Endothelial cell of umbilical vein (primary cell): ENCODE results near the gene ZNF730. TPM values are rescaled to one million over a fixed set of nuclear protein-coding genes. Genes with fewer than 3 reads are reported as not detected.

ENCODE experiments used
- BruUV-seq: library from RNA; stranded (reverse); fragments of 400-500 nt; replicated peaks from 2 replicates; lab custom pipeline; 2021; lab: Mats Ljungman, UMichigan
- CTCF ChIA-PET: fragments of 300-600, 350-600 bp; sonication (Branson Sonifier 250); formaldehyde crosslinking; loops from one replicate; lab custom pipeline; 2021; ENCODE audit warnings: antibody characterized with exemption, inconsistent platforms; lab: Charles Lee
- POLR2A ChIA-PET: fragments of 300-600, 350-600 bp; sonication (Branson Sonifier 250); formaldehyde crosslinking; loops from one replicate; lab custom pipeline; 2021; ENCODE audit warnings: antibody characterized with exemption, inconsistent platforms; lab: Charles Lee
- DNase-seq: peaks from one replicate; pipeline ENCODE4 v3.0.0-alpha.2; 2011; ENCODE audit warnings: low read depth, low spot score
- FAIRE-seq: peaks from 2 replicates; lab custom pipeline; 2011; peaks lifted over from hg19 to GRCh38; lab: Jason Lieb, UNC
- H2AFZ ChIP-seq: 2 replicates; pipeline ENCODE4 v1.6.0; 2012; ENCODE audit warnings: low read depth, low read length, control low read depth, inconsistent platforms
- H3K27ac ChIP-seq: 2 replicates; pipeline ENCODE4 v1.5.1; 2011; ENCODE audit warnings: low read depth, mild to moderate bottlenecking, control low read depth, low read length, moderate library complexity; ENCODE audit not compliant: insufficient read depth
- H3K27me3 ChIP-seq, 2 experiments: 2 replicates each; pipeline versions ENCODE4 v1.6.0 to v1.6.1; 2011; ENCODE audit warnings: low read length in 2 of 2, mixed read lengths in 1 of 2; ENCODE audit not compliant: control insufficient read depth in 2 of 2, insufficient read depth in 2 of 2
- H3K36me3 ChIP-seq, 2 experiments: 2 replicates in 1 of 2; 3 replicates in 1 of 2; pipeline ENCODE4 v1.5.1; 2011; ENCODE audit warnings: low read length in 2 of 2, mild to moderate bottlenecking in 1 of 2, moderate library complexity in 1 of 2; ENCODE audit not compliant: control insufficient read depth in 2 of 2, insufficient read depth in 2 of 2; ENCODE audit errors: extremely low read depth in 1 of 2
- H3K4me1 ChIP-seq: 3 replicates; pipeline ENCODE4 v1.5.1; 2011; ENCODE audit warnings: mild to moderate bottlenecking, low read length; ENCODE audit not compliant: control insufficient read depth, insufficient read depth; ENCODE audit errors: extremely low read depth
- H3K4me2 ChIP-seq: 2 replicates; pipeline ENCODE4 v1.6.1; 2011; ENCODE audit warnings: low read length, control low read depth, mixed read lengths; ENCODE audit not compliant: insufficient read depth
- H3K4me3 ChIP-seq, 3 experiments: fragments of 200-600 bp in 1 of 3; sonication (generic), shearing (Covaris generic) in 1 of 3; replicated peaks in 1 of 3; 2 replicates each; pipeline ENCODE4 v1.5.1; 2011 to 2016; ENCODE audit warnings: control low read depth in 3 of 3, low read length in 3 of 3, mild to moderate bottlenecking in 2 of 3, inconsistent platforms in 1 of 3, low read depth in 1 of 3, moderate library complexity in 1 of 3; ENCODE audit not compliant: insufficient read depth in 1 of 3
- H3K79me2 ChIP-seq: 2 replicates; pipeline ENCODE4 v1.6.0; 2012; ENCODE audit warnings: low read length, inconsistent platforms; ENCODE audit not compliant: control insufficient read depth, insufficient read depth
- H3K9ac ChIP-seq: replicated peaks from 2 replicates; pipeline ENCODE3; 2011; ENCODE audit warnings: low read length, control low read depth; ENCODE audit not compliant: insufficient read depth; ENCODE audit errors: extremely low read depth
- H3K9me1 ChIP-seq: replicated peaks from 3 replicates; pipeline ENCODE4 v1.6.0; 2011; ENCODE audit warnings: mild to moderate bottlenecking, low read length; ENCODE audit not compliant: control insufficient read depth, insufficient read depth; ENCODE audit errors: extremely low read depth
- H3K9me3 ChIP-seq: replicated peaks from 2 replicates; pipeline ENCODE4 v1.5.1; 2012; ENCODE audit warnings: low read length, inconsistent platforms; ENCODE audit not compliant: control insufficient read depth, insufficient read depth
- H4K20me1 ChIP-seq: replicated peaks from 2 replicates; pipeline ENCODE3; 2011; ENCODE audit warnings: mild to moderate bottlenecking, low read length; ENCODE audit not compliant: control insufficient read depth, insufficient read depth; ENCODE audit errors: extremely low read depth
- CTCF ChIP-seq, 2 donors: IDR thresholded peaks; 1 replicate in 1 of 2; 2 replicates in 1 of 2; pipeline ENCODE4 v1.5.1; 2011; ENCODE audit warnings: low read length in 2 of 2, mild to moderate bottlenecking in 2 of 2, moderate library complexity in 2 of 2, control low read depth in 1 of 2, inconsistent platforms in 1 of 2, low read depth in 1 of 2; ENCODE audit not compliant: insufficient read depth in 1 of 2; ENCODE audit errors: extremely low read depth in 1 of 2
- EZH2 ChIP-seq: IDR thresholded peaks from 2 replicates; pipeline ENCODE4 v1.6.1; 2012; ENCODE audit warnings: borderline replicate concordance, low read depth, mild to moderate bottlenecking, moderate library complexity, low read length, inconsistent platforms; ENCODE audit not compliant: severe bottlenecking
- FOS ChIP-seq: IDR thresholded peaks from 2 replicates; pipeline ENCODE4 v1.6.1; 2011; ENCODE audit warnings: mild to moderate bottlenecking, low read length, moderate library complexity, borderline replicate concordance; ENCODE audit not compliant: insufficient read depth
- GATA2 ChIP-seq: IDR thresholded peaks from 2 replicates; pipeline ENCODE4 v1.7.0; 2011; ENCODE audit warnings: low read depth, mild to moderate bottlenecking, moderate library complexity, mixed read lengths, low read length; ENCODE audit not compliant: insufficient read length, insufficient read depth
- JUN ChIP-seq: IDR thresholded peaks from 2 replicates; pipeline ENCODE4 v1.6.1; 2011; ENCODE audit warnings: borderline replicate concordance, low read depth; ENCODE audit not compliant: insufficient read length, insufficient read depth
- MAX ChIP-seq: IDR thresholded peaks from 2 replicates; pipeline ENCODE4 v1.6.1; 2011; ENCODE audit not compliant: insufficient read depth, insufficient read length
- MYC ChIP-seq: IDR thresholded peaks from one replicate; pipeline ENCODE4 v1.6.1; 2011; ENCODE audit warnings: mild to moderate bottlenecking, low read depth, low read length
- POLR2A ChIP-seq: IDR thresholded peaks from 2 replicates; pipeline ENCODE4 v1.6.1; 2012; ENCODE audit warnings: low read depth, mild to moderate bottlenecking, control low read depth, low read length
- POLR2AphosphoS5 ChIP-seq: IDR thresholded peaks from 2 replicates; pipeline ENCODE4 v1.6.1; 2012; ENCODE audit warnings: low read depth, mild to moderate bottlenecking, control low read depth, low read length, moderate library complexity; ENCODE audit not compliant: insufficient read depth
- dilution Hi-C: fragments of 300-500 bp; cut with MboI; formaldehyde crosslinking; loops from one replicate; pipeline ENCODE4 v1.15.0; 2019; ENCODE audit warnings: low sequenced_read_pairs; ENCODE audit not compliant: extremely low pct_ligation_motif_present
- intact Hi-C: fragments of 100-400 bp; cut with micrococcal nuclease; formaldehyde crosslinking; loops from one replicate; pipeline ENCODE4 v1.10.0; 2022
- polyA plus RNA-seq, 4 experiments: library from polyadenylated mRNA; depleted of rRNA in 3 of 4; stranded (reverse) in 3 of 4; unstranded in 1 of 4; fragments of >200 nt; gene quantifications; 2 replicates each; pipeline versions ENCODE4 v1.2.1 to v1.2.3, GENCODE V29; 2011 to 2012; ENCODE audit warnings: missing spikeins in 1 of 4
- total RNA-seq: library from RNA; stranded (reverse); gene quantifications from 2 replicates; pipeline ENCODE4 v1.2.3, GENCODE V29; 2021

ZNF730 gene
- total and polyA plus RNA-seq, 2 donors (not counting 3 experiments of a cell fraction or from before 2014, with no cell fraction given): 0.39 to 4.2 TPM

- no peaks in the 10 kb centered on the region for H4K20me1 ChIP-seq
- ChIA-PET CTCF (no interaction called here), POLR2A (no interaction called here)
- no peaks in the 10 kb centered on the region for H3K9me1 ChIP-seq
- intact Hi-C loops (no loop called here), dilution Hi-C loops (no loop called here)
- H3K9me3 ChIP-seq: no peaks in the 10 kb centered on the region
- no peaks in the 10 kb centered on the region for H3K4me1 ChIP-seq
- DNase-seq (no peak), FAIRE-seq (no peak)
- H3K4me2 ChIP-seq: no peak overlapping the region
- H3K27ac ChIP-seq: no peak overlapping the region
- no TSS peak for BruUV-seq
- no peak overlapping the region for H3K9ac ChIP-seq
- no peaks in the 10 kb centered on the region for H3K27me3 ChIP-seq
- no peaks in the 10 kb centered on the region for H3K79me2 ChIP-seq
- TF ChIP-seq MYC (no peak), GATA2 (no peak), CTCF (IDR thresholded peaks at IDR 0.05; ENCODE audit: extremely low read depth in 1 of 2, insufficient read depth in 1 of 2, low read depth in 1 of 2, low read length in 2 of 2) (no peak), FOS (no peak), EZH2 (no peak), POLR2A (no peak), POLR2AphosphoS5 (no peak), JUN (no peak), MAX (no peak)
- H3K4me3 ChIP-seq: no peak overlapping the region
- H2AFZ ChIP-seq: no peak overlapping the region
- H3K36me3 ChIP-seq: peaks cover 0 to 2% of the 10 kb centered on the region in 2 experiments
Measured at GRCh38 chr19:23101241-23101640, 15.6 kb upstream of the ZNF730 start.
